ENCODE measurements around the gene HOXA4.

Gene HOXA4

DNA sequence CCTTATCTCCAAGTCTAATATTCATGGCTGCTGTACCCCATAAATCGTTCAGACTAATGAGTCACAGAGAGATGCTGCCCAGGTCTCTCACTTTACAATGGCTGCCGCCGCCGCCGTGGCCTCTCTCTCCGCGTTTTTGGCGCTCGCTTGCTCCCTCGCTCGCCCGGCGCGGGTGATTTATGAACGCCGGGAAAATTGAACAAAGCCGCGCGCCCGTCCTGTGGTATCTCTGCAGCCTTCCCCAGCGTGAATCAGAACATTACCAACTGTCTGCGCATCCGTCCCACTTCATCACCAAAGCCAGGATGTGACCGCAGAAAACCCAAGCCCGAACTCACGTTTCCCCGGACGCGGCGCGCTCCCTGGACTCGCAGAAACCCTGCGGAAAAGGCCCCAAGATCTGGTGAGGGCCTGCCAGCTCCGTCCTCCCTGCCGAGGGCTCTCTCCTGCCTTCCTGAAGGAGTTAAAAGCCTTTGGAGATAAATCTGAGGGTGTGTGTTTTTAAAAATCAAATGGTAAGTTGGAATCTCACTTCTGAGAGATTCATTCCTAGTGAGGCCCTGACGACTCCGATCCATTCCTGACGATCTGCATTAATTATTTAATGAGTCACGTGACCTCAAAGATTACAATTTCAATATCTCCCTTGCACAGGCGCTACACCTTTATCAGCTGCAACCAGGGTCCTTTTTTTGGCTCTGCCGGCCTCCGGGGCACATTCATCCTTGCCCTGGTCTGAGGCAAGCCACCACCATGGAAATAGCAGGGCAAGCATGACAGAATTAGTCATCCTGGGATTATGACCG is 6.3 kb downstream of the HOXA4 start:
- DNase-seq = peak in 2 of 10 donors; percentile 49 to 50

GRCh38 chr7:27123477-27124053 is 7.0 kb downstream of the HOXA4 start:
- DNase-seq = peak in 2 of 10 donors; percentile 27 to 39
- intact Hi-C loops (cut with DNase I) = no loop called here

More for the DNA sequence above, 6.3 kb downstream of the HOXA4 start:
- intact Hi-C loops (cut with DNase I) = no loop called here

GRCh38 chr7:27123007-27123476 is 7.5 kb downstream of the HOXA4 start:
- intact Hi-C loops (cut with DNase I) = no loop called here
- peak in 1 of 10 donors; percentile 35 for DNase-seq

- intact Hi-C loops (cut with DNase I) = no loop called here
- peak in 2 of 10 donors; percentile 19 to 58 for DNase-seq
Measured at GRCh38 chr7:27122077-27122910, 8.3 kb downstream of the HOXA4 start.

- no peak for DNase-seq
- intact Hi-C loops (cut with DNase I) = no loop called here
Measured at GRCh38 chr7:27121684-27122076, 8.9 kb downstream of the HOXA4 start.

GRCh38 chr7:27119412-27119911 is 11.1 kb downstream of the HOXA4 start:
- intact Hi-C loops (cut with DNase I) = no loop called here
- DNase-seq = peak in 1 of 10 donors; percentile 4

- peak in 1 of 10 donors; percentile 19 for DNase-seq
- intact Hi-C loops (cut with DNase I) = no loop called here
Measured at GRCh38 chr7:27118580-27118979, 12.0 kb downstream of the HOXA4 start.

DNA sequence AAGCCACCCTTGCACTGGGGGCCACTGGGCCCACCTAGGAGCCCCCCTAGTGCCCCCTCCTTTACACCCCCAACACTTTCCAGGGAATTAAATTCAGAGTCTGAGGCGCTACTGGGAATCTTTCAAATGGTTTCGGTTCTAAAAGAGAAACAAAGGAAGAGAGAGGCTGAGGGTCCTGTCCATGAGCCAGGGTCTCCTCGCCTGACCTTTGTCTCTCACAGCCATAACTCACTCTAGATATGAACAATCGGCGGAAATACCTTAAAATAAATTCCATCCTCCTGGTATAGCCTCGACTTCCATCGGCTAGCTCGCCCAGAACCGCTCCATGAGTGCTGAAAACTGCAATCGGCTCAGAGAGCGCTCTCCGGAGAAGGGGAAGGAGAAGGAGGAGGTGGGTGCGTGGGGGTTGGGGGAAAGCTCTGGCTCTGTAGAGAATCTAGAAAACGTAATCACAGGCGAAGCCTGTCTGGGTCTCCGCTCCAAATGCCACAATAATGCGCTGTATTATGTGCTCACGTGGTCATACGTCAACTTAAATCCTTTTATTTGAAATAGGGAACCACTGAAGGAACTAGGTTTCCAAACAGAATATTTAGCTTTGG is 12.6 kb downstream of the HOXA4 start:
- peak in 1 of 10 donors; percentile 29 for DNase-seq
- intact Hi-C loops (cut with DNase I) = no loop called here

GRCh38 chr7:27116962-27117886 is 13.3 kb downstream of the HOXA4 start:
- DNase-seq = peak in 1 of 10 donors; percentile 50
- intact Hi-C loops (cut with DNase I) = no loop called here

DNA sequence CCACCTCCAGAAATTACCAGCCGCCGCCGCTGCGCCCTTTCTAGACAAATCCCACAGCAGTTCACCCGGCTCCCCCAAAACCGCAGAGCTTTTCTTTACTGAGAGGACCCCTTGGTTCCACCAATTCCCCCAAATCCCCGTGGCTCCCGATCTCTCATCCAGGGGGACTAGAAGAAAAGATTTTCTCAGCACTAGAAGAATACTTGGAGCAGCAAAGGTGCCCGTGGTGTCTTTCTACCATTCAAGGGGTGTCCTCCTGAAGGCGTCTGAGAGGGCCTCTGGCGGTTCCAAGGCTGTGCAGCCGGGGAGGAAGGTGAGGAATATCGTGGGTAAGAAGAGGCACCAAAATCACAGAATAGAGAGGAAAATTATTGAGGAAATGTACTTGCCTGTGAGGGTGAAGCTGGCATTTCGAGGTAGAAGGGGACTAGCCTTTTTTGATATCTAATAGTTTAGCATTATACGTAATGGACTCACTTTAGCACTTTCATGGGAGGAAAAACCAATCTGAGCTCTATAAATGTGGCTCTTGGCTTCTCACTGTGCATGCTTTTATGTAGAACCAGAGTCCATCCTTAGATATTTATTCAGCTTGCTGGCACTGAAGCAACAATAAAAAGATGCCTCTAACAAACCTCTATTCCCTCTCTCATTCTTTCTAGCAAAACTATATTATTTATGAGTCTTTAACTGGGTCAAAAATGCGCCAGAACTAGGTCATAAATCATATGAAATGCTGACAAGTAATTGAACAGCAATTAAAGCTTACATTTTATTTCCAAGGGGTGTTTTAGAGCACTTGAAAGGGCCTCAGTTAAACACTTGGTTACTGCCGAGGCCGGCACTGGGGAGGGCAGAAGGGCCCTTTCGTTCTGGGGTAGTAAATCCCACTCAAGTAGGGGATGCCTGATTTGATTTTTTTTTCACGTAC is 14.3 kb downstream of the HOXA4 start:
- intact Hi-C loops (cut with DNase I) = no loop called here

DNA sequence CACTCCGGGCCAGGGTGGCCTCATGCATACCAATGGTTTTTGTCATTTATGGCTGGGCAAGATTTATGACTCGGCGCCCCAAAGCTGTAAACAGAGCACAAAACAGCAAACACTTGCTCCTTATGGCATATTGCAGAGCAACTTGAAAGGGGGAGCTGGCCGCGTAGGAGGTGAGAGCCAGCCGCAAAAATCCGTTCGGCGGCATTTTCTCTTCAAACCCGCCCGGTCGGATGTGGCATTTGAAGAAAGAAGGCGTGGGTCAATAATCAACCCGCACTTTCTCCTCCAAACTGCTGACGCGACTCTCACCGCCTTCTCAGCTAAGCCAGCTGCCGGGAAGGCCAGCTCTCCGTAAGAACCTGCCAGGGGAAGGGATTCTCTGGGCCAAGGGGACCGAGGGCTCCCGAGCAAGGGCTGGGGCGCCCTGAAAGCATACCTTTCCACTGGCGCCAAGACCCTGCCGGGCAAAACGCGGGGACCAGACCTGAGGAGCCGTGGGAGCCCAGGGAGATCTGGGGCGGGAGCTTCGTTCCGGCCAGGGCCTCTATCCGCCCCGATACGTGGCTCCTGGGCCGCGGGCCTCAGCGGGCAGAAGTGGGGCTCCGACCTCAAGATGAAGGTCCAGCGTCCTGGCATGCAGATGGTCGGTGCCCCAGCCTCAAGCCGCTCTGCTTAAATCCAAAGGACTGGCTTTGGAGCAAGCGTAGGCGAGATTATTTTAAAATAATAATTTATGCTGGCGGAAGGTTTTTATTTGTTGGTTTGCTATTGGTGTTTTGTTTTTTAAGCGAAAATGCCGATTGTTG is 15.1 kb downstream of the HOXA4 start:
- intact Hi-C loops (cut with DNase I) = no loop called here
- DNase-seq = peak in 1 of 10 donors; percentile 53

More for the DNA sequence above, 14.3 kb downstream of the HOXA4 start:
- DNase-seq = peak in 1 of 10 donors; percentile 24

DNA sequence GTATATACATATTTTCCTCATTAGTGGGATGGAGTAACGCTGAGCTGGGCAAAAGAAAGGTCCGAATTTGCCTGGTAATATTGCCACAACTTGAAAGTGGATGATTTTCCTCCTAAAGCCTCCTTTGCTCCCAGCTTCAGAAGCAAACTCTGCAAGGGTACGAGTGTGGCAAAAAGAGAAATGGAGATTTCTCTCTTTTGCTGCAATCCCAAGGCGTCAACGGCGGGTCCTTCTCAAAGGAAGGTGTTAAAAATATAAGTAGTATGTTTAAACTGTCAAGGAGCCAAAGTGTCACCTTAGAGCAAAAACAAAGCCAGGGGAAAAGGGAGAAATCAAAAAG is 15.7 kb downstream of the HOXA4 start:
- DNase-seq = no peak
- intact Hi-C loops (cut with DNase I) = no loop called here

- no peak for DNase-seq
- intact Hi-C loops (cut with DNase I) = no loop called here
Measured at GRCh38 chr7:27113991-27114769, 16.4 kb downstream of the HOXA4 start.

GRCh38 chr7:27112955-27113949 is 17.3 kb downstream of the HOXA4 start:
- DNase-seq = no peak
- intact Hi-C loops (cut with DNase I) = no loop called here

DNA sequence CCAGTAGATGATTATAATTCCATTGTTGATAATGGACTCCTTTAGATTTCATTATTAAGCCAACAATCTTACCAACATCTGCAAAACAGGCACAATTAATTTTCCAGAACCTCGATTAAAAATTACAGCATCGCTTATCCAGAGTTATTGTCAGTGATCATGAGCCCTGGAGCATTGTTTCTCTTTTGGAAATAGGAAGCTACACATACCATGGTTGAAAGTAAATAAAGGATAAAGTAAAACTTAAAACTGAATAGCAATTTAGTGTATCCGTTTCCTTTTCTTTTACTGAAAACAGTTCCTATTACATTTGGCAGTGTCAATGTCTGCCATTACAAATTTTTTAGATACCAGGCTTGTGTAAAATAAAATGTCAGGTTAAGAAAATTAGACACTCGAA is 18.2 kb downstream of the HOXA4 start:
- intact Hi-C loops (cut with DNase I) = no loop called here

More for the DNA sequence above, 18.2 kb downstream of the HOXA4 start:
- no peak for DNase-seq
